H1 (cell line): ENCODE measurements around the gene MTHFD1. TPM values are rescaled to one million over a fixed set of nuclear protein-coding genes. Genes with fewer than 3 reads are reported as not detected.

Source experiments
- CTCF ChIA-PET: fragments of 300-600 bp; sonication (Branson Sonifier 250); formaldehyde crosslinking; loops from one replicate; lab custom pipeline; 2021; ENCODE audit not compliant: partially characterized antibody; lab: Charles Lee
- POLR2A ChIA-PET: fragments of 300-600 bp; sonication (Branson Sonifier 250); formaldehyde crosslinking; loops from one replicate; lab custom pipeline; 2021; ENCODE audit warnings: inconsistent platforms; ENCODE audit not compliant: partially characterized antibody; lab: Charles Lee
- DNase-seq, 2 experiments: peaks; one replicate each; pipeline versions ENCODE4 v3.0.0 to v3.0.0-alpha.2; 2010 to 2022; ENCODE audit warnings: low spot score in 2 of 2, low read depth in 1 of 2, mixed read lengths in 1 of 2
- FAIRE-seq: peaks from 2 replicates; lab custom pipeline; 2011; peaks lifted over from hg19 to GRCh38; lab: Jason Lieb, UNC
- H2AFZ ChIP-seq: 2 replicates; pipeline ENCODE4 v1.8.1; 2012; ENCODE audit warnings: low read length, inconsistent platforms
- H2AK5ac ChIP-seq: 2 replicates; pipeline ENCODE4 v1.6.1; 2013; ENCODE audit warnings: low read depth, low read length
- H2BK120ac ChIP-seq: replicated peaks from 2 replicates; pipeline ENCODE3; 2013; ENCODE audit warnings: low read depth, low read length, inconsistent platforms
- H2BK12ac ChIP-seq: 2 replicates; pipeline ENCODE4 v1.6.1; 2013; ENCODE audit warnings: low read depth, low read length
- H2BK15ac ChIP-seq: 2 replicates; pipeline ENCODE4 v1.6.1; 2013; ENCODE audit warnings: low read length
- H2BK20ac ChIP-seq: 2 replicates; pipeline ENCODE4 v1.6.1; 2013; ENCODE audit warnings: low read length
- H2BK5ac ChIP-seq: 2 replicates; pipeline ENCODE4 v1.6.1; 2013; ENCODE audit warnings: low read depth, low read length
- H3K14ac ChIP-seq: 2 replicates; pipeline ENCODE4 v1.6.1; 2013; ENCODE audit warnings: inconsistent platforms; ENCODE audit not compliant: insufficient read length
- H3K18ac ChIP-seq: 2 replicates; pipeline ENCODE4 v1.6.1; 2013; ENCODE audit warnings: low read length; ENCODE audit errors: extremely low read depth
- H3K23ac ChIP-seq: 2 replicates; pipeline ENCODE4 v1.6.1; 2013; ENCODE audit warnings: inconsistent platforms; ENCODE audit not compliant: insufficient read length
- H3K23me2 ChIP-seq: 2 replicates; pipeline ENCODE4 v1.6.1; 2013; ENCODE audit warnings: low read depth, low read length
- H3K27ac ChIP-seq: 2 replicates; pipeline ENCODE4 v1.6.1; 2011; ENCODE audit warnings: low read depth, low read length, inconsistent platforms
- H3K27me3 ChIP-seq, 4 experiments: replicated peaks in 1 of 4; 1 replicate in 1 of 4; 2 replicates in 3 of 4; pipeline versions ENCODE4 v1.6.1 to v1.8.1; 2011 to 2013; ENCODE audit warnings: low read length in 3 of 4, mild to moderate bottlenecking in 3 of 4, inconsistent platforms in 2 of 4, mixed read lengths in 2 of 4, moderate library complexity in 1 of 4; ENCODE audit not compliant: control insufficient read depth in 3 of 4, insufficient read depth in 3 of 4; ENCODE audit errors: extremely low read depth in 1 of 4
- H3K36me3 ChIP-seq, 4 experiments: 2 replicates each; pipeline versions ENCODE4 v1.6.1 to v1.8.1; 2011 to 2013; ENCODE audit warnings: mild to moderate bottlenecking in 4 of 4, low read length in 3 of 4, moderate library complexity in 2 of 4, control low read depth in 1 of 4, inconsistent platforms in 1 of 4; ENCODE audit not compliant: insufficient read depth in 4 of 4, control insufficient read depth in 2 of 4
- H3K4ac ChIP-seq: replicated peaks from 2 replicates; pipeline ENCODE3; 2013; ENCODE audit warnings: low read length, low read depth, mixed read lengths, inconsistent platforms; ENCODE audit not compliant: insufficient read length
- H3K4me1 ChIP-seq, 4 experiments: replicated peaks in 1 of 4; 1 replicate in 1 of 4; 2 replicates in 3 of 4; pipeline versions ENCODE4 v1.6.1 to v1.8.1; 2011 to 2013; ENCODE audit warnings: low read length in 3 of 4, inconsistent platforms in 2 of 4, mixed read lengths in 1 of 4; ENCODE audit not compliant: insufficient read depth in 4 of 4, control insufficient read depth in 3 of 4
- H3K4me2 ChIP-seq, 2 experiments: 2 replicates each; pipeline versions ENCODE4 v1.6.1 to v1.8.1; 2011 to 2013; ENCODE audit warnings: low read depth in 2 of 2, low read length in 2 of 2, control low read depth in 1 of 2, inconsistent platforms in 1 of 2, mild to moderate bottlenecking in 1 of 2; ENCODE audit not compliant: insufficient read depth in 1 of 2
- H3K4me3 ChIP-seq, 4 experiments: fragments of 200-600, 300-600 bp in 1 of 4; sonication (generic), shearing (Covaris generic), sonication (Bioruptor Twin) in 1 of 4; 2 replicates each; pipeline versions ENCODE4 v1.5.1 to v1.8.1; 2011 to 2016; ENCODE audit warnings: low read length in 4 of 4, low read depth in 3 of 4, control low read depth in 2 of 4, inconsistent platforms in 2 of 4, mild to moderate bottlenecking in 2 of 4, mixed read lengths in 1 of 4, moderate library complexity in 1 of 4; ENCODE audit not compliant: insufficient read depth in 2 of 4; ENCODE audit errors: extremely low read depth in 1 of 4
- H3K56ac ChIP-seq: replicated peaks from 2 replicates; pipeline ENCODE3; 2013; ENCODE audit warnings: low read depth, mild to moderate bottlenecking, mixed read lengths, low read length, inconsistent platforms; ENCODE audit not compliant: insufficient read length
- H3K79me1 ChIP-seq: 2 replicates; pipeline ENCODE4 v1.6.1; 2013; ENCODE audit warnings: low read depth, low read length, control low read depth
- H3K79me2 ChIP-seq, 2 experiments: 2 replicates each; pipeline versions ENCODE4 v1.6.1 to v1.8.1; 2012 to 2013; ENCODE audit warnings: low read length in 2 of 2, mild to moderate bottlenecking in 2 of 2, inconsistent platforms in 1 of 2; ENCODE audit not compliant: insufficient read depth in 2 of 2, control insufficient read depth in 1 of 2
- H3K9ac ChIP-seq, 4 experiments: replicated peaks in 1 of 4; 1 replicate in 1 of 4; 2 replicates in 3 of 4; pipeline versions ENCODE4 v1.6.1 to v1.8.1; 2011 to 2013; ENCODE audit warnings: low read depth in 3 of 4, low read length in 3 of 4, control low read depth in 2 of 4, mild to moderate bottlenecking in 2 of 4, moderate library complexity in 2 of 4, inconsistent platforms in 1 of 4; ENCODE audit errors: extremely low read depth in 1 of 4
- H3K9me3 ChIP-seq, 2 experiments: 2 replicates each; pipeline versions ENCODE4 v1.6.1 to v1.8.1; 2012 to 2013; ENCODE audit warnings: mild to moderate bottlenecking in 2 of 2, moderate library complexity in 2 of 2, control low read depth in 1 of 2, inconsistent platforms in 1 of 2, low read depth in 1 of 2, low read length in 1 of 2, mixed read lengths in 1 of 2; ENCODE audit not compliant: insufficient read depth in 2 of 2
- H4K20me1 ChIP-seq, 2 experiments: replicated peaks in 1 of 2; 2 replicates each; pipeline versions ENCODE3 to v1.8.1; 2011 to 2013; ENCODE audit warnings: inconsistent platforms in 2 of 2, low read length in 2 of 2, mild to moderate bottlenecking in 1 of 2; ENCODE audit not compliant: insufficient read depth in 2 of 2, control insufficient read depth in 1 of 2
- H4K5ac ChIP-seq: 2 replicates; pipeline ENCODE4 v1.6.1; 2013; ENCODE audit warnings: low read length, low read depth, mixed read lengths, inconsistent platforms; ENCODE audit not compliant: insufficient read length
- H4K8ac ChIP-seq: 2 replicates; pipeline ENCODE4 v1.8.0; 2013; ENCODE audit warnings: mild to moderate bottlenecking, moderate library complexity, low read length, inconsistent platforms; ENCODE audit not compliant: insufficient read depth; ENCODE audit errors: extremely low read depth
- H4K91ac ChIP-seq: replicated peaks from 2 replicates; pipeline ENCODE3; 2013; ENCODE audit warnings: low read length, mixed read lengths, inconsistent platforms; ENCODE audit not compliant: insufficient read length
- CBX8 ChIP-seq: fragments of 300-800, 300-1000 bp; sonication (generic); IDR thresholded peaks from 2 replicates; pipeline ENCODE4 v1.7.1; 2016; ENCODE audit warnings: low read depth, low read length, borderline replicate concordance
- CHD1 ChIP-seq: IDR thresholded peaks from 2 replicates; pipeline ENCODE4 v1.6.1; 2012; ENCODE audit warnings: low read depth, low read length, improper control_type of control experiment
- CREB1 ChIP-seq: IDR thresholded peaks from 2 replicates; pipeline ENCODE4 v1.6.1; 2012; ENCODE audit warnings: inconsistent platforms
- EGR1 ChIP-seq: IDR thresholded peaks from 2 replicates; pipeline ENCODE4 v1.6.1; 2011; ENCODE audit warnings: low read depth, low read length, borderline replicate concordance
- KDM4A ChIP-seq: IDR thresholded peaks from one replicate; pipeline ENCODE4 v1.7.1; 2012; ENCODE audit warnings: low read depth, mild to moderate bottlenecking, moderate library complexity, low read length, inconsistent platforms; ENCODE audit not compliant: severe bottlenecking
- NRF1 ChIP-seq: IDR thresholded peaks from 2 replicates; pipeline ENCODE4 v1.6.1; 2011; ENCODE audit warnings: mild to moderate bottlenecking, low read depth, low read length, improper control_type of control experiment
- POU5F1 ChIP-seq: IDR thresholded peaks from 2 replicates; pipeline ENCODE4 v1.6.1; 2011; ENCODE audit warnings: low read depth, mild to moderate bottlenecking, low read length, moderate library complexity
- SIRT6 ChIP-seq: IDR thresholded peaks from one replicate; pipeline ENCODE4 v1.7.1; 2012; ENCODE audit warnings: low read length, inconsistent platforms
- SP1 ChIP-seq: IDR thresholded peaks from 2 replicates; pipeline ENCODE4 v1.6.1; 2011; ENCODE audit warnings: low read depth, low read length
- SRF ChIP-seq: IDR thresholded peaks from 2 replicates; pipeline ENCODE4 v1.6.1; 2011; ENCODE audit warnings: mild to moderate bottlenecking, low read depth, low read length, moderate library complexity
- WGBS, 2 experiments: shearing (Covaris generic) in 1 of 2; methylation state at CpG; one replicate each; pipeline versions ENCODE4 v1.1.6 to v1.1.7; 2013 to 2015; ENCODE audit warnings: low lambda C conversion rate in 2 of 2, mixed read lengths in 2 of 2, inconsistent platforms in 1 of 2, low coverage in 1 of 2, missing lambda C conversion rate in 1 of 2; ENCODE audit not compliant: insufficient replicate concordance in 2 of 2, insufficient coverage in 1 of 2, insufficient read length in 1 of 2; ENCODE audit errors: extremely low coverage in 1 of 2, missing lambda C conversion rate in 1 of 2; 5-methylcytosine and 5-hydroxymethylcytosine counted together
- polyA plus RNA-seq, 7 experiments: library from polyadenylated mRNA; depleted of rRNA in 3 of 7; stranded (reverse) in 5 of 7; unstranded in 2 of 7; fragments of >200 nt in 5 of 7; fragments of 200-250 nt in 2 of 7; gene quantifications; 1 replicate in 5 of 7; 2 replicates in 1 of 7; 4 replicates in 1 of 7; pipeline versions ENCODE4 v1.2.1 to v1.2.3, GENCODE V29; 2011 to 2013; ENCODE audit warnings: missing spikeins in 2 of 7, mixed read lengths in 2 of 7
- total RNA-seq: library from RNA; stranded (reverse); fragmentation: NEBNext Ultra II Directional; extraction: Animal tissue kit (Norgen Biotek cat#: 25700); gene quantifications from 2 replicates; pipeline ENCODE4 v1.2.1, GENCODE V29; 2021
- TF ChIP-seq, protein P1 (sequence below): IDR thresholded peaks from 2 replicates; pipeline ENCODE4 v1.6.1; 2012; ENCODE audit warnings: inconsistent platforms

The MTHFD1 gene
- total and polyA plus RNA-seq, 2 of the 8 experiments (the other 6 are each of a cell fraction or from before 2014, with no cell fraction given): 79.7 to 332 TPM

GRCh38 chr14:64400829-64401459, 12.8 kb downstream of the MTHFD1 start:
- Histone ChIP-seq H3K27me3 (no peaks in the 10 kb centered on the region), H3K4ac (no peak overlapping the region), H3K36me3 (peaks cover 5 to 36% (median 21%) of the 10 kb centered on the region in 4 experiments), H3K79me1 (no peaks in the 10 kb centered on the region), H3K79me2 (peaks cover 0 to 81% of the 10 kb centered on the region in 2 experiments), H2BK5ac (no peak overlapping the region), H2BK120ac (no peak overlapping the region), H3K9ac (no peak overlapping the region), H4K8ac (no peak overlapping the region), H3K14ac (no peak overlapping the region), H2AFZ (no peak overlapping the region), H3K4me1 (no peaks in the 10 kb centered on the region; a peak in 1 of 7 replicates), H3K56ac (no peak overlapping the region), H2BK12ac (no peak overlapping the region), H3K4me3 (no peak overlapping the region), H4K20me1 (peaks cover 0 to 3% of the 10 kb centered on the region in 2 experiments), H4K91ac (no peak overlapping the region), H3K23ac (no peak overlapping the region), H3K27ac (no peak overlapping the region), H2BK20ac (no peak overlapping the region), H2AK5ac (no peak overlapping the region), H3K18ac (no peak overlapping the region), H4K5ac (no peak overlapping the region), H3K9me3 (no peaks in the 10 kb centered on the region), H3K4me2 (no peak overlapping the region), H2BK15ac (no peak overlapping the region), H3K23me2 (no peaks in the 10 kb centered on the region)
- ChIA-PET CTCF (interaction anchor here (0.7 to 1.6 kb wide), 3 partner anchors 47 to 146 kb away, joined by 3 to 6 read pairs (median 3); no protein-coding TSS in a partner anchor), POLR2A (interaction anchor here (0.8 to 2.5 kb wide), 6 partner anchors 10 to 62 kb away, joined by 3 to 7 read pairs (median 5); partner anchors contain the start of gene MTHFD1)
- TF ChIP-seq CREB1: no peak
- TF ChIP-seq NRF1: no peak
- TF ChIP-seq EGR1: no peak
- TF ChIP-seq, protein P1, sequence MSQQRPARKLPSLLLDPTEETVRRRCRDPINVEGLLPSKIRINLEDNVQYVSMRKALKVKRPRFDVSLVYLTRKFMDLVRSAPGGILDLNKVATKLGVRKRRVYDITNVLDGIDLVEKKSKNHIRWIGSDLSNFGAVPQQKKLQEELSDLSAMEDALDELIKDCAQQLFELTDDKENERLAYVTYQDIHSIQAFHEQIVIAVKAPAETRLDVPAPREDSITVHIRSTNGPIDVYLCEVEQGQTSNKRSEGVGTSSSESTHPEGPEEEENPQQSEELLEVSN: no peak
- TF ChIP-seq SP1: no peak
- TF ChIP-seq CBX8: no peak
- TF ChIP-seq CHD1: no peak
- TF ChIP-seq SIRT6: no peak
- TF ChIP-seq SRF: no peak
- no peak for TF ChIP-seq POU5F1
- TF ChIP-seq KDM4A: no peak
- no peak for FAIRE-seq
- DNase-seq: no peak
- WGBS, 2 experiments: 91% methylated on average over 6 of the region's 6 CpGs; no CpG with 5 or more reads in 1 of the 2 experiments
